DMS 273 treated with DMSO at 0.1 percent for 48 hours (cell line): ENCODE results near the gene EVPL.

Experiments
- DNase-seq: peaks from one replicate; lab custom pipeline; 2025; lab: John Stamatoyannopoulos, UW

Gene EVPL

DNA sequence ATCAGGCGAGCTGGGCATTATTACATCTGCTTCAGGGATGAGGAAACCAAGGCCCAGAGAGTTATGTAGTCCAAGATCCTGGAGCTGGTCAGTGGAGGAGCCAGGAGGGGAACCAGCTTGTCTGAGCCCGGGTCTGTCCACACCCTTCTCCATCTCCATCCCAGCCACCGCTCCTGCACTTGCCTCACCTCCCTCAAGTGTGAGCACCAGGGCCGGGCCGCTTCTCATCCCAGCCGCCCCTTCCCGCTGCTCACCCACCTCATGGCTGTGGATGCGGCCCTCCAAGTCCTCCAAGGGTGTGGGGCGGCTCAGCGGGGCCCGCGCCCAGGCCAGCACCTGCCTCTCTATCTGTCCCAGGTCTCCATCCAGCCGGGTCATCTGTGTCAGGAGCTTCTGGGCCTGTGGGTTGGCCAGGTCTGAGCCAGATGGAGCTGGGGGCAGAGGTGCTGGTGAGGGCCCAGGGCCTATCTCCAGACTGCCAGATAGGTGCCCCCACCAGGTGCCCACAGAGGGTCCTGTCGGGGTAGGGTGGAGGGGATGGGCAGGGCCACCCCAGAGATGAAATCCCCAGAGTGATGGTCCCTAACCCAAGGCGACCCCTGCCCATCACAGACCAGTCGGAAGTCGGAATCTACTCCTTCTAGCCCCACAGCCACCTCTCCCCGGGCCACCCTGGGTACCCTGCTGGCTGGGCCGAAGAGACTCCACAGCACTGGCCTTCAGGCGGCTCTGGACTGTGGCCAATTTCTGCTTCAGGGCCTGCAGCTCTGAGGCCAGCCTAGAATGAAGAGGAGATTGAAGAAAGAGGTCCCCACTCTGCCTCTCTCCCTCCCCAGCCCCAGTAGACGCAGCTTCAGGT, 9.4 kb downstream of the EVPL start:
- no peak for DNase-seq

- DNase-seq = no peak
These were observed 12.2 kb downstream of the EVPL start for GRCh38 chr17:76014925-76015261.

- DNase-seq = no peak
These were observed 12.8 kb downstream of the EVPL start for GRCh38 chr17:76014100-76014924.

- no peak for DNase-seq
These were observed 13.7 kb downstream of the EVPL start for GRCh38 chr17:76013377-76013932.

DNA sequence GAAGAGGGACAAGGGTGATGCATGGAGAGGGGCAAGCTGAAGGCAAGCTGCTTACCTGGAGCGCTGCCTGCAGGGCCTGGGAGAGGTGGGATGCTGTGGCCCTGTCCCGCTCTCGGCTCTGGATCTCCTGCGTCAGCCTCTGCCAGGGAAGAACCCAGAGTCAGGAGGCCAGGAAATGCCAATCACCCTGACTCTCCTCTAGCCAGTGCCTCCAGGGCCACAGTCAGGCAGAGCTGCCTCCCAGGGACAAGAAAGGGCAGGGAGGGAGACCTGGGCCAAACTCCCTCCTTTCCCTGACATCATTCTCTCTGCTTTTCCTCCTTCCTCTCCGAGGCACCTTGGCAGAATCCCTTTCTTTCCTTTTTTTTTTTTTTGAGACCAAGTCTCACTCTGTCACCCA, 15.2 kb downstream of the EVPL start:
- no peak for DNase-seq

DNA sequence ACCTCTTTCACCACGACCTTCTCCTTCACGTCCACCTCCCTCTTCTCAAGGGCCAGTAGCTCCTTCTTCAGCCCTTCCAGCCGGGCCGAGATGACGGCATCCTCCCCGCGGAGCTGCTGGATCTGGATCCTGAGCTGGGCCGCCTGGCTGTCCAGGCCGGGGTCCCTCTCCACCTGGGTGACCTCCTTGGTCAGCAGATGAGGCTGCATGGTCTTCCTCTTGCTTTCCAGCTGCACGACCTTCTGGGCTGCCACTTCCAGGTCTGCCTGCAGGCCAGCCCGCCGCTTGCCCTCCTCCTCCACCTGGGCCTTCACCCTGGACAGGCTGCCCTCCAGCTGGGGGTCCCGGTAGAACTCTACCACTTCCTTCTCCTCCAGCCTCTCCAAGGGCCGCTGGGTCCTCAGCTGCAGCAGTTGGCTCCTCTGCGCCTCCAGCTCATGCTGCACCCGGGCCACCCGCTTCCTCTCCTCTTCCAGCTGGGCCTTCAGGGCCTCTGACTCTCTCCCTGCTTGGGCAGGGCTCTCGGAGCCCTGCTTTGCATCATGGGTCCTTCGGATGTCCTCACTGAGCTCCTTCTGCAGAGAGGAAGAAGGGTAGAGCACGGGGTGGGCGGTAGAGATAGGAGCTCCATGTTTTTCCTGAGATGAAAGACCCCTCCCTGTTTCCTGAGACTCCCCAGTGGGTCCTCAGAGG, 17.0 kb downstream of the EVPL start:
- no peak for DNase-seq

DNA sequence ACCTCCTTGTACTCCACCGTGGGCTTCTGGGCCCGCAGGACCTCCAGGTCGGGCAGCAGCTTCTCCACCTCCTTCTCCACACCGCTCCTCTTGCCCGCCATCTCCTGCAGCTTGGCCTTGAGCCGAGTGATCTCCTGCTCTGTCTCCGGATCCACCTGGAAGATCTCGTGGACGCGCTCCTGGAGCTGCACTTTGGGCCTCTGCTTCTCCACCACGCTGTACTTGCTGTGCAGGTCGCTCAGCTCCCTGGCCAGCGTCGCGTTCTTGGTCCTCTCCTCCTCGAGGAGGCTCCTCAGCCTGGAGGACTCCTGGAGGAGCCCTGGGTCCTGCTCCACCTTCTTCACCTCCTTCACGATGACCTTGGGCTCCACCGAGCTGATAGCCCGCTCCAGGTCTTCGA, 17.7 kb downstream of the EVPL start:
- DNase-seq = no peak

- no peak for DNase-seq
These were observed 18.3 kb downstream of the EVPL start for GRCh38 chr17:76008630-76009425.

DNA sequence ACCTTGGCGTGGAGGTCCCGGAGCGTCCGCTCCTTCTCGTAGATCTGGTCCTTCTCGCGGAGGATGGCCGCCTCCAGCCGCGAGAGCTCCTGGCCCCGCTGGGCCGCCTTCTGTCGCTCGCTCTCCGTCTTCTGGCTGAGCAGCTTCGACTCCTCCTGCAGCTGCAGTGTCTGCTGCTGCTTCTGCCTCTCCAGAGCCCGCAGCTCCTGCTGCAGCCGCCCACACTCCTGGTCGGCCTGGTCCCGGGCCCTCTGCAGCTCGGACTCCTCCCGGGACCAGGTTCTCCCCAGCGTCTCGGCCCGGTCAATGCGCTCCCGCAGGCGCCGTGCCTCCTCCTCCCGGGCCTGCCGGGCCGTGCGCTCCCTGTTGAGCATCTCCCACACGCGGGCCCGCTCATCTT, 18.9 kb downstream of the EVPL start:
- DNase-seq = no peak

GRCh38 chr17:76007850-76008165, 19.3 kb downstream of the EVPL start:
- no peak for DNase-seq

GRCh38 chr17:76007131-76007849, 19.8 kb downstream of the EVPL start:
- DNase-seq = no peak

DNA sequence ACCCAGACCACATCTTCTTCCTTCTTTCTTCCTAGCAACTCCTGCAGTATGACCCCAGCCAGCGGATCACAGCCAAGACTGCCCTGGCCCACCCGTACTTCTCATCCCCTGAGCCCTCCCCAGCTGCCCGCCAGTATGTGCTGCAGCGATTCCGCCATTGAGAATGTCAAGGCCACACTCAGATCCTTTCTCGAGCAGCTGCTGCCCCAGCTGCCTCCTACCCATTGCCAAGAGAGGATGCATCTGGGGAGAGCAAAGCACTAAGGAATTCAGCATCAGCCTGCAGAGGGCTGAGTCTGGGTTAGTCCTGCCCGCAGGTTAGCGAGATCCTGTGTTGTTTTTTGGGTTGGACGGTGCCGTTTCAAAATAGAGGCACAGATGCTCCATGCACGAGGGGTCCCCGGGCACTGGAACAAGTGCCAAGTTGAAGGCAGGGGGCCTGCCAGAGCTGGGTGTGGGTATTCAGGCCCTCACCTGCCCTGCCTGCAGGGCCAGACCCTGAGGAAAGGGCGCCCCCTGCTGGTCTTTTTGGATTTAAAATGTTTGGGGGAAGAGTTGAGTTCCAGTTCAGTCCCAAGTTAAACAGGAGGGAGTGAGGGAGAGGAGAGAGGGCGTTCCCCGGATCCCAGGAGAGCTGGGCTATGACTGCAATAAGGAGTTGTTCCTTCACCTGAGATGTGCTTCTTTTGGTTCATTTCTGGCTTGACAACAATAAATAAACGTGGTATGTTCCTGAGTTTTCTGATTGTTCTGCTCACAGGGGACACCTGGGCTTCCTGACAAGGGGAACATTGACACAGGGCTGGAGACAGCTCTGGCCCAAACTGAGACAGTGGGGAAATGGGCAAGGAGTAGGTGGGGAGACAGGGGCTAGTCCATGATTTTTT, 21.6 kb downstream of the EVPL start:
- DNase-seq = peak; percentile 90

GRCh38 chr17:76004750-76005262, 22.3 kb downstream of the EVPL start:
- no peak for DNase-seq

- no peak for DNase-seq
These were observed 23.2 kb downstream of the EVPL start for GRCh38 chr17:76003915-76004314.

DNA sequence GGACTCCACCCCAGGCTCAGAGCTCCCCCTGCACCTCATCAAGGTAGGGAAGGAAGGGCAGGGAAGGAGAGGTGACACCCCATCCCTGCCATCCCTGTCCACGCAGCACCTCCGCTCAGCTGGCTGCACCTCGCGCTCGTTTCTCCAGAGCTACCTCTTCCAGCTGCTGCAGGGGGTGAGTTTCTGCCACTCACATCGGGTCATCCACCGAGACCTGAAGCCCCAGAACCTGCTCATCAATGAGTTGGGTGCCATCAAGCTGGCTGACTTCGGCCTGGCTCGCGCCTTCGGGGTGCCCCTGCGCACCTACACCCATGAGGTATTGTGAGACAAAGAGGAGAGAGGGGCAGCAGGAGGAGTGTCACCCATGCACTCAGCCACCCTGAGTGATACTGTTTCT, 25.0 kb downstream of the EVPL start:
- DNase-seq = no peak

- DNase-seq = no peak
These were observed 26.2 kb downstream of the EVPL start, which contains the start of gene CDK3 for GRCh38 chr17:76000755-76001521. TSS of gene CDK3 (plus strand) at chr17:76000855. CDS start at chr17:76001426, 571 bp downstream.

DNA sequence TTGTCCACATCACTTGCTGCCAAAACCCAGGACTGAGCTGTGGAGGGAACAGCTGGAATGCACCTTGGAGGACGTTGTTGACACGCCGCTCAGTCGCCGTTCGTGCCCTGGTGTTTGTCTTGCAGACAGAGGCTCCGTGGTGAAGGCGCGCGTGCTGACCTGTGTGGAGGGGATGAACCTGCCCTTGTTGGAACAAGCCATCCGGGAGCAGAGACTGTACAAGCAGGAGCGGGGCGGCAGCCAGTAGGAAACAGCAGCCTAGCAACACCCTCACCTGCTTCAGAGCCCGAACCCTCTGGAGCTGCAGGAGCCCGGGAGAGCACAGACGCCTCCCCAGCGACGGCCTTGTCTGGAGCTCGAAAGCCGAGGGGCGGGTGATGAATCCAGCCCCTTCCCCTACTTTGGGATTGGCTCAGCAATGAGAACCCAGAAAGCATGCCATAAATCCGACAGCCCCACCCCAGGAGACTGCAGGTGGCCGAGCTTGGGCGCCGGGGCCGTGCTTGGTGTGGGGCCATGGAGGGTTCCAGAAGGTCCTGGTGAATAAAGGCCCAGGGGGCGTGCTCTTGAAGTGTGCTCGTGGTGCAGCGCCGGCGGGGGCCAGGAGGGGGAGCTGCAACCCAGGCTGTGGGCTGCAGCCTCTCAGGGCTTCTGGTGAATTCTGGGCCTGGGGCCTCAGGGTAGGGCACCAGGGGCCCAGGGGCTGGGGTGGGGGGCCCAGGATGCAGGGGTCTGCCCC, 26.9 kb downstream of the EVPL start:
- no peak for DNase-seq

DNA sequence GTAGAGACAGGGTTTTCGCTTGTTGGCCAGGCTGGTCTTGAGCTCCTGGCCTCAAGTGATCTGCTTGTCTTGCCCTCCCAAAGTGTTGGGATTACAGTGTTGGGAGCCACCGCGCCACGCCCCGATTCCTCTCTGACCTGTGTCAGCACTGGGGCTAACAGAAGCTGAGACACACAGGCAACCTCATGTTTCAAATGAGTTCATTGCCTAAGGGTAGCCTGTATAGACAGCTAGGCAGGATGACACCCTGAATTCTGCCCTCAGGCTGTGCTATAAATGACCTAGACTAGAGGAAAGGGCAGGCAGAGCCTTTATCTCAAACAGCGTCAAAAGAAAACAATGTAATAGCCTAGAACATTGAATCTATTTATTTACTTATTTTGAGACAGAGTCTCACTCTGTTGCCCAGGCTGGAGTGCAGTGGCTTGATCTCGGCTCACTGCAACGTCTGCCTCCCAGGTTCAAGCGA, 28.7 kb downstream of the EVPL start:
- DNase-seq = no peak
